ENCODE data around the gene SPRN. TPM values are rescaled to one million over a fixed set of nuclear protein-coding genes. Genes with fewer than 3 reads are reported as not detected.
A peak's percentile ranks its signal among the peaks of the same experiment; 100 is the strongest.

Gene SPRN
- total RNA-seq, 1 experiment from 2014 or later: not detected

- no peak for DNase-seq (ENCODE audit: low spot score)
Measured at GRCh38 chr10:133405844-133406527, 18.4 kb downstream of the SPRN start.

- no peak for DNase-seq (ENCODE audit: low spot score)
Measured at GRCh38 chr10:133405272-133405671, 19.2 kb downstream of the SPRN start.

GRCh38 chr10:133403784-133404183, 20.6 kb downstream of the SPRN start:
- no peak for DNase-seq (ENCODE audit: low spot score)

DNA sequence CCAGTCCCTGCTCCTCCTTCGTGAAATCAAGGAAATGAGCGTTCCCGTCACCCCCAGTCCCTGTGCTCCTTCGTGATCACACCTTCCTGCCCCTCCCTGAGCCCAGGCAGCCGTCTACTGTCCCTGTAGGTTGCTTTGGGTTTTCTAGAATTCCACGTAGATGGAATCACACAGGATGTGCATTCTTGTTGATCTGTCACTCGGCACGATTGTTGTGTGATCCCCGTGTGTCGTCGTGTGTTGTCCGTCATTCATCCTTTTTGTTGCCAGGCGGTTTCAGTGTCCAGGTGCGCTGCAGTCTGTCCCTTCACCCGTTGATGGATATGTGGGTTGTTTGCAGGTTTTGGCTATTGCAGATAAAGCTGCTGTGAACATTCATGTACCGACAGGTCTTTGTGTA, 21.1 kb downstream of the SPRN start:
- DNase-seq (ENCODE audit: low spot score): no peak

DNA sequence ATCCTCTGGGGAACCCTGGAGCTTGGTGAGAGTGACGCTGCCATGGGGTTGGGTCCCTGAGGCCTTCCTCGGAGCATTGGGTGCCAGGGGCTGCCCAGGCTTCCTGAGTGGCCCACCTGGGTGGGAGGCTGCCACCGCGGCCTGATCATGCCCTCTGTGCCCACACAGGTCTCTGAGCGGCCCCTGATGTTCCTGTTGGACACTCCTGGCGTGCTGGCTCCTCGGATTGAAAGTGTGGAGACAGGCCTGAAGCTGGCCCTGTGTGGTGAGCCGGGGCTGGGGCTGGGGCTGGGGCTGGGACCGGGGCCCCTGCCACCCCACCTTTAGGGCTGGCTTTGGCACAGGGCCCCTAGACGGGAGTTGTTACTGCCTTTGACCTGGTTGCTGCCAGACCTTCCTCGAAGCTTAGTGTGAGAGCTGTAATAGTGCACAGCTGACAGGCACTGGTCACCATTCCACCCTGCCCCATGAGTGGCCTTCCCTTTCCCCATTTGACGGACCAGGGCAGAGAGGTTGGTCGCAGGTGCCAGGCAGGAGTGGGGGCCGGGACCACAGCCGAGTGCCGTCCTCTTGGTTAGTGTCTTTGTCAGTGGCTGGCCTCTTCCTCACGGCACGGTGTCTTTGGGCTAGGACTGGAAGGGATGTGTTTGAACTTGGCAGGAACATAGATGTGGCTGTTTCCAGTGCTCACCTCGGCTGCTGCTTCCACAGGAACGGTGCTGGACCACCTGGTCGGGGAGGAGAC, 22.3 kb downstream of the SPRN start:
- DNase-seq (ENCODE audit: low spot score): no peak

DNA sequence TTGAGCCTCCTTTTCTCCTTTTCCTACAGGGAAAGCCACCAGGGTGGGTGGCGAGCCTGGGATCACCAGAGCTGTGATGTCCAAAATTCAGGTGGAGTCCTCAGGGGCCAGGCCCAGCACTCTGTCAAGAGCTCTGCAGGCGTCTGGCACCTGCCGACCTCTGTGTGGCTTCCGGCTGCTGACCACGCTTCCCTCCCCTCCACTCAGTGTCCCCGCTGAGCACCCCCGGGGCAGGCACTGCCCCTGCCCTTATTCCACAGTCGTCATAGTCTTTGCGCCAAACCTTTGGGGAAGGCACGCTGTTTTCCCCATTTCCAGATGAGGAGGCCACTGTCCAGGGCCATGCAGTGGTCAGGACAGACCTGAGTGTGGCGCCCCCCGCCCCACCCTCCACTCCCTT, 22.9 kb downstream of the SPRN start:
- no peak for DNase-seq (ENCODE audit: low spot score)

GRCh38 chr10:133400624-133401424, 23.6 kb downstream of the SPRN start:
- DNase-seq (ENCODE audit: low spot score): no peak

GRCh38 chr10:133399123-133399601, 25.3 kb downstream of the SPRN start:
- DNase-seq (ENCODE audit: low spot score): no peak

DNA sequence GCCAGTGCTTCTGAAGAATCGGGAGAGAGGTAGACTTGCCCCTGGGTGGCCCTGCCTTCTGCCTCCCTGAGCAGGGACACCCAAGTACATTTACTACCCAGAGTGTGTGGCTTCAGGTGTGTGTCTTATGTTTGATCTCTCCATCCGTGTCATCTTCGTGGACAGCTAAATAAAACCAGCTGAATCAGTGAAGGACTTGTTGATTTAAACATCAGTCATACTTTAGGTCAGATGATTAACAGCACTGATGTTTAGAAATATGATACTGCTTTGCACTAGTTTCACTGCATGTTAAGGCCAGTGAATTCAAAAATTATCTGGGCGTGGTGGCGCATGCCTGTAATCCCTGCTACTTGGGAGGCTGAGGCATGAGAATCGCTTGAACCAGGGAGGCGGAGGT, 26.5 kb downstream of the SPRN start:
- DNase-seq (ENCODE audit: low spot score): no peak

DNA sequence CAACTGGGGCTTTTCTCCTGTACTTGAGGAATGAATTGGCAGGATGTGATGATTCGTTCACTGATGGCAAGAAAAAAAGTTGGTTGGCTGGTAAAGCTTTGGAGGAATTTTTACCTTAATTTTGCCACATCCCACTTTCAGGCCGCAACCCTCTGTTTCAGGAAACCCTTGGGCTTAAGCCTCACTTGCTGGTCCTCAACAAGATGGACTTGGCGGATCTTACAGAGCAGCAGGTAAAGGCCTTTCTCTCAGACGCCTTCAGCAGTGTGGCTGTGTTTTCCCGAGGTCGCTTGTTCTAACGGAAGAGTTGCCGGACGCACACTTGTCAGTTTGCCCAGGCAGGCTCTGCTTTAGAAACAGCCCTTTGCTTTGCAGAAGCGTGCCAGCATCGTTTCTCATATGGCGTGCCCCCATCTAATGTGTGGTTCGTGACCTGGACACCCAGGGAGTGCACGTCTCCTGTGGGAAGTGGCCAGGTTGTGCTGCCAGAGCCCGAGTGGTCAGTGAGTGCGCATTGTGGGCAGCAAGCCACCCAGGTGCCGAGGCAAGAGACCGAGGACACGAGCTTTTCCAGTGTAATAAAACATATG, 28.3 kb downstream of the SPRN start:
- DNase-seq (ENCODE audit: low spot score): no peak

DNA sequence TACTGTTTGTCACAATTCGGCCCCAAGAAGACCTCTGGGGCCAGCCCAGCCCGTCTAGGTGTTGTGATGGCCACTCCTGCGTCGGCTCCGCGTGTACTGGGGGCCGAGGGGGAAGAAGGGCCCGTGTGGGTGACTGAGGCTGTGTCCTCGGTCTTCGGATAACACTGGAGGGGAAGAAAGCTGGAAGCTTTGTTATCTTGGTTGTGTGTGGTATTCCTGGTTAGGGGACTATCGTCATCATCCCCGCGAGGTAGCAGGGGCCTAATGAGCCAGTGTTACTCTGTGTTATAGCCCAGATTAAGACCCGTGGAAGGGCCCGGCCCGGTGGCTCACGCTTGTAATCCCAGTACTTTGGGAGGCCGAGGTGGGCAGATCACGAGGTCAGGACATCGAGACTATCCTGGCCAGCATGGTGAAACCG, 29.6 kb downstream of the SPRN start:
- DNase-seq (ENCODE audit: low spot score): no peak

GRCh38 chr10:133394064-133394663, 30.3 kb downstream of the SPRN start, which contains the start of gene MTG1:
TSS of gene MTG1 (plus strand) at chr10:133394157. CDS start at chr10:133394221, 64 bp downstream.
- peak; percentile 94 for DNase-seq (ENCODE audit: low spot score)

GRCh38 chr10:133393401-133394063, 30.9 kb downstream of the SPRN start:
- DNase-seq (ENCODE audit: low spot score): no peak

- no peak for DNase-seq (ENCODE audit: low spot score)
Measured at GRCh38 chr10:133391761-133392518, 32.5 kb downstream of the SPRN start.

DNA sequence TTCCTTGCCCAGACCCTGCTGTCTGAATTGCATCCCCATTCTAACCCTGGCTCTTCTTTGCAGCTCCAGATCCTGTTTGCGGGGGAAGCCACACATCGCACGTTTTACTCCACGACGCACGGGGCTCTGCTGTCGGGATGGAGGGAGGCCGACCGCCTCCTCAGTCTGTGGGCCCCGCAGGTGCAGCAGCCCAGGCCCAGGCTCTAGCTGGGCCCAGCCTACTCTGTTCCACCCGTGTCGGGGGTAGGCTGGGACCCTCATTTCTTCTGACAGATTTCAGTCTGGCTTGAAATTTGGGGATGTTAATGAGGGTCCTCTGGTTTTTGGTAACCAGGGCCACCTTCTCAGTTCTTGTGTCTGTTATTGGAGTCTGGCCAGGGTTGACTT, 33.2 kb downstream of the SPRN start:
- no peak for DNase-seq (ENCODE audit: low spot score)

DNA sequence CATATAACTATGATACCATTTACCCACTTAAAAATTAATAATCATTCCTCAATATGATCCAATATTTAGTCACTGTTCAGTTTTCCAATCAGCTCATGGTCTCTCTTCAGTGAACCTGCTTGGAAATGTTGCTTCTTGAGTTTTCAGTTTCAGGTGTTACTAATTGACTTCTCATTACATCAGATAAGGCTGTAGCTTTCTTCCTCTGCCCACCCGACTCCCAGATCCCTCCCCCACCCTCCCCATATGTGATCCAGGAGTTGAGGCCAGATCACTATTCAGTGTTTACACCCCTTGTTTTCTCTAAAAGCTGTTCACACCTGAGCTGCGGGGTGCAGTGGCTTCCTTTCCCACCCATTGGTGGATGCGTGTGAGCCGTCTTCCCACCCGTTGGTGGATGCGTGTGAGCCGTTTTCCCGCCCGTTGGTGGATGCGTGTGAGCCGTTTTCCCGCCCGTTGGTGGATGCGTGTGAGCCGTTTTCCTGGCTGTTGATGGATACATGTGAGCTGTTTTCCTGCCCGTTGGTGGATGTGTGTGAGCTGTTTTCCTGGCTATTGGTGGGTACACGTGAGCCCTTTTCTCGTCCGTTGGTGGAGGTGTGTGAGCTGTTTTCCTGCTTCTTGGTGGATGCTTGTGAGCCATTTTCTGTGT, 33.7 kb downstream of the SPRN start:
- DNase-seq (ENCODE audit: low spot score): no peak

DNA sequence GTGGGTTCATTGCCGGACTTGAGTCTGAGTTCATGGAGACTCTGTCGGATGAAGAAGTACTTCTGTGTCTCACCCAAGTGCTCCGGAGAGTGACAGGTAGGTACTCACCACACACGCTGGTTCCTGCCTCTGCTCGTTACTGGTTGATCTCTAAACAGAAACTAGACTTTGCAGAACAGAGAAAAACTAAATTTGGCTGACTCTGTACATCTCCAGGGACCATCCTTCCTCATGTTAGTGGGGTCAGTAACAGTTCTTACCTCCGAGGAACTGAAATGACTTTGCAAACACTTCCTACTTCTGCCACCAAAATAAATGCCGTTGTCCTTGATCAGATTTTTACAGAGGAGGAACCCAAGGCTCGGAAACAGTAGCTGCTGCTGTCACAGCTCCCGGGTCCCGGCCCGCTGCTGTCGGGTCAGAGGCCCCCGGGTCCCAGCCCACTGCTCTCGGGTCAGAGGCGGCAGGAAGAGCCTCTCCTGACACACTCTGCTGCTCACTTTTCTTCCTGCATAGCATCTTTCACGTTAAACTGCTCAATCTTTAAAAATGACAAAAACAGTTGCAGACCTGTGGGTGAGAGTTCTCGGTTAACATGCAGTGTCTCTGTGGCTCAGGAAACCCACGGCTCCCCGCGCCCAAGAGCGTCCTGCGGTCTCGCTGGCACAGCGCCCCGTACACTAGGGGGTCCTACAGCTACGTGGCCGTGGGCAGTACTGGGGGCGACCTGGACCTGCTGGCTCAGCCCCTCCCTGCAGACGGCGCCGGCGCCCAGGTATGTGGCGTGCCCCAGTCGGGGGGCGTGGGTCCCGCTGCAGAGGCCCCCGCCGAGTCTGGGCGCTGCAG, 35.2 kb downstream of the SPRN start:
- DNase-seq (ENCODE audit: low spot score): no peak

DNA sequence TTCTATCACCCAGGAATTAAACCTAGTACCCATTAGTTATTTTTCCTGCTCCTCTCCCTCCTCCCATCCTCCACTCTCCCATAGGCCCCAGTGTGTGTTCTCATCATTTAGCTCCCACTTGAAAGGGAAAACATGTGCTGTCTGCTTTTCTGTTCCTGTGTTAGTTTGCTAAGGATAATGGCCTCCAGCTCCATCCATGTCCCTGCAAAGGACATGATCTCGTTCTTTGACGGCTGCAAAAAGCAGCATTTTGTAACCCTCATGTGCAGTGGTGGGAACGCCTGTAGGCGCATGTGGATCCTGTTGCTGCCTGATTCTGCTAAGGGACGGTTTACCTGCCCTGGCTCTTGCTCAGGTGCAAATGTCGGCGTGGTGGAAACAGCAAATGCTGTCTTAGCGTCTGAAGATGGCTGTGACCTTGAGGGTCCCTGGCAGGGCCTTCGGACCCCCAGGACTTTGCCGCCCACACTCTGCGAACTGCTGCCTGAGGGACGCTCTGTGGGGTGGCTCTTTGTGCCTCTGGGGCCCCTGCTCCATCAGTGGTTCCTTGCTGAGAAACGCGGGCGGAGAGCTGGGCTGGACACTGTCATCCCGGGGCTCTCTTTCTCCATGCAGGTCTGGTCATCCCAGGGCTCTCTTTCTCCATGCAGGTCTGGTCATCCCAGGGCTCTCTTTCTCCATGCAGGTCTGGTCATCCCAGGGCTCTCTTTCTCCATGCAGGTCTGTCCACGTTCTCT, 36.0 kb downstream of the SPRN start:
- peak; percentile 25 for DNase-seq (ENCODE audit: low spot score)

All from HT-29 (cell line).